Stimulated activated CD4-positive, alpha-beta T cell treated with anti-CD3 and anti-CD28 coated beads, Interleukin-1b, Interleukin-23, amount 100 ng/mL, for 24 hours (primary cell): Measurements from ENCODE around the gene LAMB4.

Experiments
- DNase-seq, 4 experiments: peaks; one replicate each; pipeline ENCODE4 v3.0.0-alpha.2; 2020; ENCODE audit warnings: low read depth in 4 of 4, low spot score in 1 of 4

Gene LAMB4

DNA sequence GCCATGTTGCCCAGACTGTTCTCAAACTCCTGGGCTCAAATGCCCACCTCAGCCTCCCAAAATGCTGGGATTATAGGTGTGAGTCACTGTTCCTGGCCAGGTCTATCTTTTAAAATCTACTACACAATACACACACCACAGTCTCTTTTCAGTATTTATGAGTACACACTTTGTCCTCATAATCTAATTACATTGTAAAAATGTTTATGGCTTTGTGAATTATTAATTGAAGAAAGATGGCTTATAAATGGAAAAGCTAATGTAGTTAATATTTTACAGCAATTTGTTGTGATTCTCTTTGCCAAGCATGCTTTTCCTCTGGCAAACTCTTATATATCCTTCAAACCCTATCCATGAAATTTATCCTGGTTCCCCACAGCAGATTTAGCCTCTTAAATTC lies 22.0 kb downstream of the LAMB4 start:
- DNase-seq = no peak

DNA sequence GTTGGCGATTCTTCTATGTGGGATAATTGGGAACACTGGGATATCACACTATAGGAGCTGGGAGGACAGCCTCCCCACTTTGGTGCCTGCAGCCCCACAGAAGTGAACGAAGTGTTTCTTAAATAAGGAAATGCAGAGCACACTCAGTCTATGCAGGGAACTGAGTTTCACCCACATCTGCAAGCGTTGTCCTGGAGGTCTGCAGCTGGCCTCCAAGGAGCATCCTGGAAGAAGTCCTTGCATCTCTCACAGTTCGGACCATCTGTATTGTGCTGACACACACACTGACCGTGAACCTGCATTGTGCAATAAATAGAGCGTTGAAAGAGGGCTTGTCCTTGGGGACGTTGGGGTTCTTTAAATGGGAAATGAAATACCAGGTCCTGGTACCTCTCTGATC lies 25.8 kb downstream of the LAMB4 start:
- no peak for DNase-seq

- no peak for DNase-seq
These were observed 26.4 kb downstream of the LAMB4 start for GRCh38 chr7:108103558-108104298.

- no peak for DNase-seq
These were observed 27.4 kb downstream of the LAMB4 start for GRCh38 chr7:108102671-108103312.

DNA sequence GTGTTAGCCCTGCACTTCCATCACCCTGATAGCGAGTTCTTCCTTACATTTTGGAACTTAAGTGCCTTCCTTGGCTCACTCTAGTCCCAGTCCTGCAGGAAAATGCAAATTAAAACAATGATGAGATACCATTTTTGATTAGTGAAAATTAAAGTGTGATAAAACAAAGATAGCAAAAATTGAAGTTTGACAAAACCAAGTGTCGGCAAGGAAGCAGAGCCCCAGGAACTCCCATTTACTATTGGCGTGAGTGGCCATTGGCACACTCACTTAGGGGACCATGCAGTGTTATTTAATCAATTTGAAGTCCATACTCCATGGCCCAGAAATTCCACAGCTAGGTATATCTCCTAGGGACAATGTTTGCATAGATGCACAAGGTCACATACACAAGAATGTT lies 28.4 kb downstream of the LAMB4 start:
- DNase-seq = no peak

GRCh38 chr7:108099713-108100112 lies 30.4 kb downstream of the LAMB4 start:
- no peak for DNase-seq

GRCh38 chr7:108097703-108098102 lies 32.5 kb downstream of the LAMB4 start:
- DNase-seq = no peak

DNA sequence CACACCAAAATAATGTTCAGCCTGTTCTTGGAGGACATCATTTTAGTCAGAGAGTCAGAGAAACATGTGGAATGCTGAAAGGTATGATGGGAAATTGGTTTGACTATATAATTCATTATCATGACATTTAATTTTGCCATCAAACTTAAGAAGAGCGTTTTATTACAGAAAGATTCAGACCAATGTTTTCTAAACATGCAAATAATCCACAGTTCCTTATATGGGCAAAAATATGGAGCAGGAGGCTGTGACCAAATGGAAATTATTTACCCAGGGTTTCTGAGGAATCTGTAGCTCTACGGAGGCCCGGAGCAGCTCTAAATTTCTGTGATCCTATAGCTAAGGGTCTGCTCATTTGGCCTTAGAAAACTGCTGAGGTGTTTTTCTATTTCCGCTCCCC lies 33.2 kb downstream of the LAMB4 start:
- DNase-seq = no peak

- no peak for DNase-seq
These were observed 35.0 kb downstream of the LAMB4 start for GRCh38 chr7:108094933-108095710.

DNA sequence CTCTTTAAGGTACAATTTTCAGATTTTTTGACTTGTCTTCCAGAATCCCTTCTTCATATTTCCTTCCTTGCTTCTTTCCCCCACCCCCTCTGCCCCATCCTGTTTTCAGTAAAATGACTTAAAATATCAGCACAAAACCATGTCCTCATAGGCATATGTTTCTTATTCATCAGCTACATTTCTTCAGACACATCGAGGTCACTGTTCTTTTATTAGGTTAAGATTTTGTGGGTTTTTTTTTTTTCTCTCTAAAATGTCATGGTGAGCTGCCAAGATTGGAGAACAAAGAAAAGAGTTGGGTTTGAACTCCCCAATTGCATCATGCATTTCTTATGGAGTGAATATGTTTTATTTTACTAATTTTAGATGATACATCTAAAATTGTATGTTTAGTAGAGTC lies 35.8 kb downstream of the LAMB4 start:
- no peak for DNase-seq

DNA sequence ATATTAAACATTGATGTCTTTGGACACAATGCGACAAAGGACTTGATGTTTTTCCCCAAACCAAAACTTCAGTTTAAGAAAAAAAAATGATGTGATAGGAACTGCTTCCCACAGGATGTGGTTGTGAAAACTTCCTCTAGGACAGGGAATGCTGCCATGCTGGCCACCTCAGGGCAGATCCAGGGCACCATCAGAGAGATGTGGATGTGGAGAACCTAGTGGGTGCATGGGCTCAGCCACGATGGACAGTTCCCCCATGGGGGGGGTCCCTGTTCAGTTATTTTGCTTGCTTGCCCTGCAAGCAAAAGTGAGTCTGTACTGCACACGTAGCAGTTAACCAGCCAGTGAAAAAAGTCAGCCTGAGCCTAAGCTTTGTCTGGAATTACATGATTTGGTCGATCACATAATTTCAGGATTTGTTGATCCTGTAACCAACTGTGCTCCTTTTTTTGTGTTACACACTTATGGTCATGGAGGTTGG lies 36.3 kb downstream of the LAMB4 start:
- DNase-seq = no peak

DNA sequence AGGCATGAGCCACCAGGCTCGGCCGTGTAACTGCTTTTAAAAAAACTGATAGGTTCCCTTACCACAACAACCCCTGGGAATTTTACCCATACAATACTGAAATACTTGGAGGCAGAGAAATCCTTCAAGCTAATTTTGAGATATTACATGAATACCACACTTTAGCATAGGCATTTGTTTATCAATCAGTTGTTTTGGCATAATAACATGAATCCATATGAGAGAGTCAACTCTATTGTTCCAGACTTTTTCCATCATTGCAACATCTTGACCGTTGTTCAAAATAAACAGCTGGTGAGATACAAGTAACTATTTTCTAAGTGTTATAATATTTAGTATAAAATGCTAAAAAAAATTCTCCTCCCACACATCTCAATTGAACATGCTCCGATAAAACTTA lies 36.8 kb downstream of the LAMB4 start:
- DNase-seq = no peak

DNA sequence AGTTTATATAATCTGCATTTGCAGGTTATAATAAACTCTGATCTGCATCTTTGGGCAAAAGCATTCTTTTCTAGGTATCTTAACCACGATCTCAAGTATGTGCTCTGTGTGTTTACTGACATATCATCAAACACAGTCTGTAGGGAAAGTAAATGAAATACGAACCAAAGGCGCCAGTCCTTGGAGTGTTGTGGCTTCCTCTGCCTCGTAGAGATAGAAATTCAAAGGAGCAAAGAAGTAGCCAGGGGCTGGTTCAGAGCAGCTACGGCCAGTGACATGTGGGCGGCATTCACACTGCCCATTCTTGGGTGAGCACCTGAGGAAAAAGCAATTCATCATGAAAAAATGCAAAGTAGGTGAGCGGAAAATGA lies 38.7 kb downstream of the LAMB4 start:
- DNase-seq = no peak

- no peak for DNase-seq
These were observed 39.2 kb downstream of the LAMB4 start for GRCh38 chr7:108090791-108091460.

DNA sequence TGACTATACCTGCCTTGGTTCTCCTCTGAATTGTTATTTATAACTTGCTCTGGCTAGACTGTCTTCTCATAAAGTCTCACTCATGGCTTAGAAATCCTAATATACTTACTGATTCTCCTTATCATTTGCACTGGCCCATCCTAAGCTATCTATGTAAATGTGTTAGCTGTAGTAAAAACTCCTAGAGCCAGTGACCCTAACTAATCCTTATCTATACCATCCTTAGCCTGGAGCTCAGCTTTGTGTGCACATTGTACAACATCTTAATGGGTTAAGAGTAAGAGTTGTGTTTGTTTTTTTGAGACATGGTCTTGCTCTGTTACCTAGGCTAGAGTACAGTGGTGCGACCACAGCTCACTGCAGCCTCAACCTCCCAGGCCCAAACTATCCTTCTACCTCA lies 40.8 kb downstream of the LAMB4 start:
- DNase-seq = no peak

GRCh38 chr7:108088729-108089128 lies 41.4 kb downstream of the LAMB4 start:
- no peak for DNase-seq

DNA sequence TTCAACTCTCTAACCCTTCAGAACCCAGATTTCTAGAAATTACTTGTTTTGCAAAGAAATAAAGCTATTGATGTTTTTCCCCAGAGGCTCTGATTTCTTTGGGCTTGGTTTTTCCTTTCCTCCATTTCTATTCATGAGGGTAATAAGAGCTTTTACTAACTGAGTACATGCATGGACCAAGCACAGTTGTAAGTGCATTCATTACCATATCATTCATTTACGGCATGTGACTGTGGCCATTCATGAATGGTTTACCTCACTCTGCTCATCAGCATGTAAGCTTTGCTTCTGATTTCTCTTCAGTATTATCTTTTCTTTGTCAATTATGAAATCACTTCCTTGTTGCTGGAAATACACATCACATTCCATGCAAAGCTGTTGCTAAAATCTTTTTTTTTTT lies 42.4 kb downstream of the LAMB4 start:
- no peak for DNase-seq

GRCh38 chr7:108086962-108087361 lies 43.2 kb downstream of the LAMB4 start:
- no peak for DNase-seq

GRCh38 chr7:108086546-108086945 lies 43.6 kb downstream of the LAMB4 start:
- no peak for DNase-seq

- DNase-seq = no peak
These were observed 46.2 kb downstream of the LAMB4 start for GRCh38 chr7:108083980-108084379.
